HG02970 (cell line): ENCODE measurements around the gene TMCC2.
A peak's percentile ranks its signal among the peaks of the same experiment; 100 is the strongest.
"Not testable (repeated sequence)": the region's sequence is repeated elsewhere in the genome, so short reads cannot be mapped to it uniquely, and the experiment has no call there.

Source experiments
- ATAC-seq: cut with Tn5 transposase; IDR thresholded peaks from one replicate; pipeline ENCODE4 v1.9.1; 2021; ENCODE audit warnings: mild to moderate bottlenecking, moderate library complexity, moderate number of reproducible peaks; ENCODE audit not compliant: unreplicated experiment, low FRiP score

The TMCC2 gene

DNA sequence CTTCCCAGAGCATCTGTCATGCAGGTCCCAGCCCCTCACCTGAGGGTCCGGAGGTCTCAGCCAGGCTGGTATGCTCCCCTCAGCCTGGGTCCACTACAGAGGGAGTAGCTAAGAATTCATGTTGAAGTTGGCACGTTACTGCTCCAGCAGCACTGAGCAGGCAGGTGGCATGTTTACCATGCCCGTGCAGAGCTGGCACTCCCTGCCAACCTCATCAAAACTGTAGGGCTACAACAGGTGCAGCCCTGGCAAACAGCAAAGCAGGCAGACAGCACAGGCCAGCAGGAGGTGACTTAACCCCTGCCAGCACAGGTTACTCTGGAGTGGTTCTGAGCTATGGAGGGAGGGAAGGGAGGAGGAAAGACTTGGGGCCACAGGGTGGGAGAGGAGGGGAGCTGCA is 47.4 kb downstream of the TMCC2 start:
- ATAC-seq: no peak

DNA sequence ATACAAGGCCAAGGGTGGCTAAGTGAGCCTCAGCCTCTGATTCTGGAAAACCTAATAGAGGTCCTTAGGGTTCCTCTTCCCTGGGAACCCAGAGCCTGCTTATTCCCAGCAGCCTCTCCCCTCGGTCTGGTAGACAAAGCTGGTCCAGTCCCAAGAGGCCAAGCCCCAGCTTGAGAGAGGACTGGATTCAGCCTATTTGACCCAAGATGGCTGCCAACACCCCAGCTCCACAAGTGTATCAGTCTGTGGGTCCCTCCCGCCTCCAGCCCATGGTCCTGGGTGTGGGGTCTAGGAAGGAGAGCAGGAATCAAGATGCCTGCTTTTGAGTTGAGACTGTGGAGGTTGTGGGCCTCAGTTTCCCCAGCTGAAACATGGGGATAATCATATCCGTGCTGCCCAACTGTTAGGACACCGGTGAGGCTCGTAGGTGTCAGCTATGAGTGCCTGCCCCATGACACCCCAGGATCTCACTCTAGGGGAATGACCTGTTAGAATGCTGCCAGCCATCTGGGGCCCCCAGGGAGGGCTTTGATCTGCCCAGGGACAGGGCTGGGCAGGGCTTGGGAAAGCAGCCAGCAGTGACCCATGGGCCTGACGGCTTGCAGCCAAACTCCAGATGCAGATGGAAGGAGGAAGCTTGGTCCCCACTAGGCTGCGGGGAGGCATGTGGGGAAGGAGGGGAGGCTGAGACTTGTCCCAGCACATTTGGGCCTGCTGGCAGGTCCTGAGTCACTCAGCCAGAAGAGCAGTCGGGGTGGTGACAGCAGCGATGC is 48.4 kb downstream of the TMCC2 start:
- ATAC-seq: no peak

DNA sequence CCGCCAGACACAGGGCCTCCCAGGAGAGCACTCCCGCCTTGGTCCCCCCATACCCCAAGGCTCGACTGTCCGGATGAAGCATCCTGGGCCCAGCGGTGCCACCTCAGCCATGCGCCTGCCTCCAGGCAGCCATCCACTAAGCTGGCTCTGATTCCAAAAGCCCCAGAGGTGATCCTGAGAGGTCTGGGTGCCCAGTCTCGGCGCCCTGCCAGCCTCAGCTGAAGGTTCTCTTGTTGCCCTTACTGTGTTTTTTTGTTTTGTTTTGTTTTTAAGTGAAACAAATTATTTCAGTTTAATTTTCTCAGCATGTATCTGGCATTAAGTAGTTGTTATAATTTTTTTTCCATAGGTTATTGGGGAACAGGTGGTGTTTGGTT is 48.9 kb downstream of the TMCC2 start:
- ATAC-seq: no peak

DNA sequence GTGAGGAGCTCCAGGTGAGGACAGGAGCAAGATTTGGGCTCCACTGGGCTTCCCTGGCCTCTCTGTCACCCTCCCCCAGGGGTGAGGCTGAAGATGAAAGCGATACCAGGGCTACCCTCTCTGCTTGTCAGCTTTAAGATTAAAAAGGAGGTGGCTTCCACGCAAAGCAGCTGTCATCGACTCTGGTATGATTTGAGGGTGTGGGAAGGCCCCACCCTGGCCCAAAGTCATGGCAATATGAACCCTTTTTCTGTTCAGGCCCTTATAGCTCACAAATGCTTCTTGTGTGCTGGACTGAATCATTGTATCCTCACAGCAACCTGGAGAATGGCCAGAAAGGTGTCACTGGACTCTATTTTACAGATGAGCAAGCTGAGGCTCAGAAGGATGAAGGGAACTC is 52.2 kb downstream of the TMCC2 start:
- ATAC-seq: no peak

DNA sequence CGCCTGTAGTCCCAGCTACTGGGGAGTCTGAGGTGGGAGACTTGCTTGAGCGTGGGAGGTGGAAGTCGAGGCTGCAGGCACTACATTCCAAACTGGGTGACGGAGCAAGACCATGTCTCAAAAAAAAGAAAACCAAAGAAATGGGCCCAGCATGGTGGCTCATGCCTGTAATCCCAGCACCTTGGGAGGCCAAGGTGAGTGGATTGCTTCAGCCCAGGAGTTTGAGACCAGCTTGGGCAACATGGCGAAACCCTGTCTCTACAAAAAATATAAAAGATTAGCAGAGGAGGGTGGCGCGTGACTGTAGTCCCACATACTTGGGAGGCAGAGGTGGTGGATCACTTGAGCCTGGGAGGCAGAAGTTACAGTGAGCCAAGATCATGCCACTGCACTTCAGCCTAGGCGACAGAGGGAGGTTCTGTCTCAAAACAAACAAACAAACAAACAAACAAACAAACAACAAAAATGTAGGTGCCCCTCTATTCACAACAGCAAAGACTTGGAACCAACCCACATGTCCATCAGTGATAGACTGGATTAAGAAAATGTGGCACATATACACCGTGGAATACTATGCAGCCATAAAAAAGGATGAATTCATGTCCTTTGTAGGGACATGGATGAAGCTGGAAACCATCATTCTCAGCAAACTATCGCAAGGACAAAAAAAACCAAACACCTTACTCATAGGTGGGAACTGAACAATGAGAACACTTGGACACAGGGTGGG is 53.1 kb downstream of the TMCC2 start:
- not testable (repeated sequence) for ATAC-seq

DNA sequence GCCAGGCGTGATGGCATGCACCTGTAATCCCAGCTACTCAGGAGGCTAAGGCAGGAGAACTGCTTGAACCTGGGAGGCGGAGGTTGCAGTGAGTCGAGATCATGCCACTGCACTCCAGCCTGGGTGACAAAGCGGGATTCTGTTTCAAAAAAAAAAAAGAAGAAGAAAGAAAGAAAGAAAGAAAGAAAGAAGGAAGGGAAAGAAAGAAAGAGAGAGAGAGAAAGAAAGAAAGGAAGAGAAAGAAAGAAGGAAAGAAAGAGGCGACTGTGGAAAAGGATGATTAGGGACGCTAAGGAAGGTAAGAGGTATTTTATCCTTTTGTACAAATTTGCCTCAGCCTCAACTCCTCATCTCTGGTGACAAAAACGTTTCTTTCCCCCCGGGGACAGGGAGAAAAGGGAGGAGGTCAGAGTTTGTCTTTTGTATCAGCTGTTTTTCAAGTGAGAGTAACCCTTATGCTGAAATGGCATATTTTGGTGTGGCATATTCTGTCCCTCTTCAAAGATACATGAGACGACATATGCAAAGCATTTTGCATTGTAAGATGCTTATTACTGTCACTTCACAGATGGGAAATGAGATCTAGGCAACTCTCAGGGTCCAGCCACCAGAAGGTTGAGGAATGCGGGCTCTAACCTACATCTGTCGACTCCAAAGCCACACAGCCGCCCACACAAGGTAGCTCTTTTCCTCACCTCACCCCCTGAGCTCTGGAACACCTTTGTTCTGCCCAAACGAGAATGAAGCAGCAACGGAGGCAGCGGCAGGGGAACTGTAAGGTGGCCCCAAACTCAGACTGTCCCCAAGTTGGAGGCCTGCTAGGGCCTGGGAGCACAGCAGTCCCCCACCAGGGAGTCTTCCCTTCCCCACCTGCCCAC is 55.8 kb downstream of the TMCC2 start:
- ATAC-seq: no peak

DNA sequence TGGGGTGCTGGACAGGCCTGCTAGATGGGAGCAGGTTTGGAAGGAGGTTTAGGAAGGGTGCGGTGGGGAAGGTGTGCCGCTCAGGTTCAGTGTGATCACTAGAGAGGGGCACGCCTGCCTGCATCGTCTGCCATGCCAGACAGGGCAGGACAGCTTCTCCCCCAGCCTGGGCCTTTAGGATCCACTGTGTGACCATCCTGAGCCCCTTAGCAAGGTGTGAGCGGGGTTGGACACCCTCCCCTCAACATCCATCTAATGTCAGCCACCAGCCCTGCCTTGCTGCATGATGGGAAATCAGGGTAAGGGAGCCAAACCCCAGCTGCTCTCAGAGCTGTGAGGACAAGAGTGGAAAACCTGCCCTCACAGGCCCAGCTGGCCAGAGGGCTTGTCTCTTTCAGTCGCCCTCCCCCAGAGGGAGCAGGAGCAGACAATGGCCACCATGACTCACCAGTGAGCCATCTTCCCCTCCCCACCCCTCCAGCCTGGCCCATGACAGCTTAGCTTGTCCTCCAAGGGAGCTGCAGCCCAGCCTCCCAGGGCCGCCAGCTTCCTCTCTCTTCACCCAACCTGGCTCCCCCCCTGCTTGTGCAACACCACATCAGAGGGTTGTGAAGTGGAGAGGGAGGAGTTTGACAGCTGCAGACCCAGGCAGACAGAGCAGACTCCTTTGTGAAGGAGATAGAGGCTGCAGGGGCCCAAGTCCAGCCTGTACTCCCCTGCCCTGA is 56.8 kb downstream of the TMCC2 start:
- ATAC-seq: no peak

DNA sequence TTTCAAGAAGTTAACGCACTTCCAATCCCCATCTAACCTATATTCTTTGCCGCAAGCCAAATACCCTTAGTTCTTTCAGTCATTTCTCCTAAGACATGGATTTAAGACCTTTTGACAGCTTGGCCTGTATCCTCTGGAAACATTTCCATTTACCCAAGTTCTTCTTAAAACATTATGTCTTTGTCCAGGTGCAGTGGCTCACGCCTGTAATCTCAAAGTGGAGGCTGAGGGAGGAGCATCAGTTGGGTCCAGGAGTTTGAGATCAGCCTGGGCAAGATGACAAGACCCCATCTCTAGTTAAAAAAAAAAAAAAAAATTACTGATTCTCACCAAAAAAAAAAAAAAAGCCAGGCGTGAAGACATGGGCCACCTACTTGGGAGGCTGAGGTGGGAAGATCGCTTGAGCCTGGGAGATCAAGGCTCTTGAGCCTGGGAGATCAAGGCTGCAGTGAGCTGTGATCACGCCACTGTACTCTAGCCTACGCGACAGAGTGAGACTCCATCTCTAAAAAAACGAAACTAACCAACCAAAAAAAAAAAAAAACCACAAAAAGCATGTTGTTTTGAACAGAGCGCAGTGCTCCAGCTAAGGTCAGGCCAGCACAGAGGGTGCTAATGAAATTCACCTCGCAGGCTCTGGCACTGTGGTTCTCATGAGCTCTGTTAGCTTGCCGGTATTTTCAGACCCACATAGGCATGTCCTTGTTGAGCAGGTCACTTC is 57.8 kb downstream of the TMCC2 start:
- peak; percentile 28 for ATAC-seq

DNA sequence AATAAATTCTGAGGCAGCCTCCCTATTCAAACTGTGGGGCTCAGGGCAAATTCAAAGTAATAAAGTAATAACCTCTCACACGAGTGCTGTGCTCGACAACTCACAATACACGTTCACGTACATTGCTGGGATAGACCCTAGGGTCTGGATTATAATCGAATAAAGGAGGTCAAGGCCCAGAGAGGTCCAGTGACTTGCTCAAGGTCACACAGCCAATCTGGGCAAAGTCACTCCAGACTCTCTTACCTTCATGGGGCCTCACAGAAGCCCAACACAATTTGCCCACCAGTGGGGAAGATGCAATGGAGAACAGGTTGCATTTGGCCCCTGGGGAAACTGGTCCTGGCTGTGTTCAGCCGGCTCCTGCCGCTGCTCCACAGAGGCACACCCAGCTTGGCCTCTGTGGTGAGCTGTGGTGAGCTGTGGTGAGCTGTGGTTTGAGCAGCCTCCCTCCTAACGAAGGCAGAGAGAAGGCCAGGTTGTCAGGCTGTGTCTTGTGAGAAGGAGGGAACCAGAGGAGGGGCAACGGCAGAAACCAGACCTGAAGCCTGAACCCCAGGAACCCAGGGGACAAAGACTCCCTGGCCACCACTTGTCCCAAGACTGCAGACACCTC is 58.7 kb downstream of the TMCC2 start:
- no peak for ATAC-seq

DNA sequence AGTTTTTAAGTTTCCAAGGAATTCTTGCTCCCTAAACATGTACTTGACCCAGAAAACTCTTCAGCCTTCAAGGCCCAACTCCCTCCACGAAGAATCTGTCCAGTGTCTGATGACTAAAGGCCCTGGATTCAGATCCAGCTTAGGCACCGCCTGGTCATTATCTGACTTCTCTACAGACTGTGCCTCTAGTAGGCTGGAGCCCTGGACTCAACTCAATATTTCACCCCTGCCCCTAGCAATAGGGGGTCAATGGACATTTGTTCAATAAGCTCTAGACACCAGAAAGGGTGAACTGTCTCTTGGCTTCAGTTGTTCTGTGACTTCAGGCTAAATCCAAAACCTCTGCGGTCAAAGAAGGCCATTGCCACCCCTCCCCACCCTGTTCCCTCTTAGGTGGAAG is 59.3 kb downstream of the TMCC2 start:
- no peak for ATAC-seq

DNA sequence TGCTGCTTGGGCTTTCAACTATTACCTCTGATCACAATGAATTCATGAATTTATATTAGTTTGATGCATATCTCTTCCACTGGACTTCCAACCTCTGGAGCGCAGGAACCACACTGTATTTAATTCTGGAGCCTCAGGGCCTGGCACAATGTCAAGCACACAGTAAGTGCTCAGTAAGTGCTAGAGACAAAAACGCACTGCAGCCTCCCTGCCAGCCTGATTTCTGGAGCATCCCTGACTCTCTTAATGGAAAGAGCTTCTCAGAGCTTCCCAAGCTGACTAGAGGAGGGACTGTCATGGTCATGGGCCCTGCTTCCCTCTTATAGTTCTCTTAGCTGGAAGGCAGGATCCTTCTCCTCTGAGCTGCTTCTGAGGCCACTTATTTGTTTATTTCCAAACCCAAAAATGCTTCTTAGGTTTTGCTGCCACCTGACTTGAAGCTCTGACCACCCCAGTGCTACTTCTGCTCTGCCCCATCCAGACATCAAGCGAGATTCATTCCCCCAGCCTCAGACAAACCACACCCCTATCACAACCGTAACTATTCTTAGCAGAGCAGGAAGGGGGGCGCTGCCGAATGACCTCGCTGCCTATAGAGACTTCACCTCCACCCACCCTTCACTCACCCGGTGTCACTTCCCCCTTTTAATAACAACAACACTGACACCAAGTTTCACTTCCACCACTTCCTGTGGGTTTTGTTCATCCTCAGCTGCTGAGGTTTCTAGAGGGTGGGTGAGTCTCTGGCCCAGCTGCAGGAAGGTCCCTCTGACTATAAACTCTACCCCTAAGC is 60.2 kb downstream of the TMCC2 start:
- peak; percentile 81 for ATAC-seq

DNA sequence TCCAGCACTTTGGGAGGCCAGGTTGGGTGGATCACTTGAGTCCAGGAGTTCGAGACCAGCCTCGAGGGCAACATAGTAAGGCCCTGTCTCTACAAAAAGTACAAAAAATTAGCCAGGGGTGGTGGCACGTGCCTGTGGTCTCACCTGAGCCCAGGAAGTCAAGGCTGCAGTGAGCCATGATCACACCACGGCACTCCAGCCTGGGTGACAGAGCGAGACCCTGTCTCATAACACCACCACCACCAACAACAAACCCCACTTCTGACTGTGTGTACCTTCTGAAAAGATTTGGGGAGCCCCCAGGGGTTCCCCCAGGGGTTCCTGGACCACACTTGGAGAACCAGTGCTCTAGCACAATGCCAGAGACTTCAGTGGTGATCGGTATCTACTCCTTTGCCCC is 63.9 kb downstream of the TMCC2 start:
- ATAC-seq: no peak

DNA sequence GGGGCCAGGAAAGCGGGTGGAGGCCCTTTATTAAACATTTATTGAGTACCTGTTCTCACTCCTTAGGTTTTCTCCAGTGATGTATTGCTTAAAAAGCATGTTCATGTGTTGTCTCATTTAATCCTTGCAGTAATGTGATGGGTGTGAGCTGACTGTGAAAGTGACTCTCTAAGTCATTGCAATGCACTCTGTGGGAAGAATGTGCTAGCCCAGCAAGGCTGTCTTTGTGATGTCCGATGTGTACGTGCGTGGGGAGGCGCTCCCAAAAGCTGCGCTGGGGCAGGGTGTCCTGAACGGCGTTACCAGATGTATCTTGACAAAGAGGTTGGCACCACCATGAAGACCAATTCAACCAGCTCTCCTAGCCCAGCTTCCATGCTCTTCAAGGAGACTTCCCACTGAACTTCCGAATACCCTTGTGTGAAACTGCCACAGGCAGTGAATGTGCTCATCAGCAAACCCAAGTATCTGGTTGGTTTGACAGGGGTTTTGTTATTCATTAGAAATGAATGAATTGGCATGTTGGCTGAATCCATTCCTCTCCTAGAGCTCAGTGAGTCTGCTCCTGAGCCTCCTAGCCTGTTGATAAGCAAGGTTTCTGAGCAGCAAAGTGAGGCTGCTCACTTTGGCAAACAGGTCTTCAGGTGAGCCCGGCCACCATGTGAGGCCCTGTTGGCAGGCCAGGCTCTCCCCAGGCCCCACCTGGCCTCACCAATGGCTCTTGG is 65.8 kb downstream of the TMCC2 start:
- no peak for ATAC-seq

DNA sequence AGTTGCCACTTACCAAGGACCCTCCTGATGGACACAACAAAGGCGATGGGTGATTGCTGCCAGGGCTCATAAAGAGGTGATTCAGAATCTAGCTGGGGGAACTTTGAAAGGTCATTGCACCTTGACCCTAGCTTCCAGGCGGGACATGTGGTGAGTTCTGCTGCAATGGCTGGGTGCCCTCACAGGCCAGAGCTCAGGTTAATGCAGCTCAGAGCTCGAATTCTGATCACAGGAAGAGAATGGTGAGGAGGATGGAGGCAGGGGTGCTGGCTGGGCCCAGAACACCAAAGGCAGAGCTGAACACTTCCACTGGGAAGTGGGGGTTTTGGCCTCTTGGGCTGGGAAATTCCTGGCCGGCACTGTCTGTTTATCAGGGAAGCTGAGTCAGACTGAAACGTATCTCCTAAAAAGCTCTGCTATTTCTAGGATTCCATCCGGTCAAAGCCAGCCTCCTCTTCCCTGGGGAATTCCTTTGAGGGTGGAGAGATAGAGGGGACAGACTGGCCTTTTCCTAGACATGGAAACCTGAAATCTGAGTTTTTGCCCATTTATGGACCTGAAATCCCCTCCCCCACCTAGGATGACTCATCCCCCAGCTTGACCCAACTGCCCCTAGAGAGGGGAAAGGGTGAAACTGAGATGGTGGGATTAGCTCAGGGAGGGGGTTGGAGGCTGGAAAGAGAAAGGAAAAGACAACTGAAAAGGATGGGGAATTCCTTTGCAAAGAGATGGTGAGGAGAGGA is 66.6 kb downstream of the TMCC2 start:
- no peak for ATAC-seq

DNA sequence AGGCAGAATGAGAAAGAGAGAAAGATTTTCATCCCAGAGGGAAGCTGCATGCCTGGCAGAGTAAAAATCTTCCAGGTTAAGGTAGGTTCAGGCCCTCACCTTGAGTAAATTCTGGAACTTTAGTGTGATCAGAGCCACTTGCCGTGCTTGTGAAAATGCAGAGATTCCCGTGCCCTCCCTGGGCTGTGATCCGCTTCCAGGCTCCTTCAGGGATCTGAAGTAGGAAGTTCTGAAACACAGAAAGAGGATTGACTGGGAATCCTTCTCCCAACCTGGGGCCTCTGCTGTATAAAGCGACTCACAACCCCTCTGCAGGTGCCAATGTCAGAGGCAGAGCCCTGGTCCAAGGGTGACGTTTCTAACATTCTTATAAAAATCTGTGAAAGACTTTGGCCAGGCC is 67.2 kb downstream of the TMCC2 start:
- ATAC-seq: no peak

DNA sequence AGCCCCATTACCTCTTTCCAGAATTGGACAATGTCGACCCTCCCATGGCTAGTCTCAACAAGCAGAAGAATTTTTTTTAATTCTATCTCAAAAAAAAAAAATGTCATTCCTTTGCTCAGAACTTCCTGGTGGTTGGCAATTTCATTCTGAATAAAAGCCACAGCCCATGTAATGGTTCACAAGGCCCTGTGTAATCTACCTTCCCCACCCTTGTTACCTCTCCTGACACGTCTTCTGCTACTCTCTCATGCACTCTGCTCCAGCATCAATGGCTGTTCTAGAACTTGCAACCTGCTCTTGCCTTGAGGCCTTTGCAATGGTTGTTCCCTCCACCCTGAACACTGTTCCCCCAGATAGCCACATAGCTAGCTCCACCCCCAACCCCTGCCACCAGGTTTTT is 68.4 kb downstream of the TMCC2 start:
- no peak for ATAC-seq

DNA sequence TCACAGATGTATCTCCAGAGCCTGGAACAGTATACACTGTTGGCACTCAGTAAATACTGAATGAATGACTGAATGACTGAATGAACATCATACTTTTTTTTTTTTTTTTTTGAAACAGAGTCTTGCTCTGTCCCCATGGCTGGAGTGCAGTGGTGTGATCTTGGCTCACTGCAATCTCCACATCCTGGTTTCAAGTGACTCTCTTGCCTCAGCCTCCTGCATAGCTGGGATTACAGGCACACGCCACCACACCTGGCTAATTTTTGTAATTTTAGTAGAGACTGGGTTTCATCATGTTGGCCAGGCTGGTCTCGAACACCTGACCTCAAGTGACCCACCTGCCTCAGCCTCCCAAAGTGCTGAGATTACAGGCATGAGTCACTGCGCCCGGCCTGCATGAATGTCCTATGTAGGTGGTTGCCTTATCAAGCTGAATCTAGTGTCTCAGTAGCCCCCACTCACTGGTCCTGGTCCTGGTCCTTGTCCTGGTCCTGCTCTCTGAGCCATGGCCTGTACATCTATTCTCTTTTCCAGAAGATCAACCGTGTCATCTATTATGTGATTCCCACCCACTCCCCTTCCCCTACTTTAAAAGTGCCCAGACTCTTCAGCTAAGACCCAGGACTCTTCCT is 69.9 kb downstream of the TMCC2 start:
- not testable (repeated sequence) for ATAC-seq
